HG03520 (cell line): ENCODE results near the gene LRIG1.
A peak's percentile ranks its signal among the peaks of the same experiment; 100 is the strongest.

Experiments
- ATAC-seq: cut with Tn5 transposase; IDR thresholded peaks from one replicate; pipeline ENCODE4 v1.9.1; 2021; ENCODE audit warnings: mild to moderate bottlenecking, moderate library complexity; ENCODE audit not compliant: unreplicated experiment

The LRIG1 gene

DNA sequence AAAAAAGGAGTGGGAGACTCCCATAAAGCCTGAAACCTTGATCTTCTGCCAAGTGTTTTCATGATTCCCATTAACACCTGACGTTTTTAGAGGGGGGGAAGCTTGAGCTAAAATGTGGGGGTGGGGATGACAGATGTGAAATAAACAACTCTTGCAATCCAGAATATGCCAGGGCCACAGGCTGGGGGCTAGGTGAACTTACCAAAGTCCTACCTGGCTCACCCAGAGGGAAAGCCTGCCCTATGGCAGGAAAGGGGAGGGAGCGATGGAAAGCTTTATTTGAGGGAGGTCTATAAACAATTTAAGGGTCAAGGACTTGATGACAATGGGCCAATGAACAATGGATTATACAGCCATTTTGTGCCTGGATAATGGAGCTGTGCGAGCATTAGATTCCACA lies 108.3 kb downstream of the LRIG1 start:
- ATAC-seq: no peak

DNA sequence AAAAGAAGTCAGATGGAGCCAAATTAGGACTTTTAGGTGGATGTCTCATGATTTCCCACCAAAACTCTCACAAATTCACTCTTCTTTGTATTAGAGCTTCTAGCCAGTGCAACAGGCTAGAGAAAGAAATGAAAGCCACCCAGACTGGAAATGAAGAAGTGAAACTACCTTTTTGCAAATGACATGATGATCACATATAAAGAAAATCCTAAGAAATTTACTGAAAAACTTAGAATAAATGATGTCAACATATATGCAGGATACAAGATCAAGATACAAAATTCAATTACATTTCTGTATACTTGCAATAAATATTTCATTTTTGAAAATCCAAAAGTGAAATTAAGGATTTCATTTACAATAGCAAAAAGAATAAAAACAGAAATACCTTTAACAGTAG lies 110.8 kb downstream of the LRIG1 start:
- ATAC-seq: no peak

DNA sequence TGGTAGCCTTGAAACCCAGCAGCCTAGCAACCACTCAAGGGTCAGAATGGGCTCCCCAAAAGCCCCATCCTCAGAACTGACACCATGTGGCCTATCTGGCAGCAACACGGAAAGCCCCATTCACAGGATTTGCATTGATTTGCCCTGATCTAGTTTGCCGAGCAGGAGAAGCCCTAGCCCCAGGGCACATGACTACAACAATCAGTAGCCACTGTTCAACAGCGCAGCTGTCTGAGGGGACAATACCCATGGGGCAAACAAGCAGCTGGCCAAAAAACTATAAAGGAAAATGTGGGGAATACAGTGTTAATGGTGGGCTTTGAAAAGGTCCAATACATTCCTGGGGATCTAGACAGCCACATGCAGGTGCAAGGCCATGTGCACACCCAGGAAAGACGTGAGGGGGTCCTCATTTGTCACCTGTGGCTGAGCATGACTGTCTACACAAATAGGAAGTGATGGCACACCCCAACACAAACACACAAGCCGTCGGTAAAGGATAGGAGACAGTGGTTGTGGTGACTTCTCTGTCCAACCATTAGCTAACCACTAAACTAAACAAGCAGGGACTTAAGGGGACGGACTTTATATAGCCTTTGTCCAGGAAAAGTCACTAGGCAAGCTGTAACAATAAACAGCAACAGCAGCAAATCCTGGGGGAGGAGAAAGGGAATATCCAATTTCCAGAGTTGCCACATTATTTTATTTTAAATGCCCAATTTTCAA lies 113.7 kb downstream of the LRIG1 start:
- peak; percentile 52 for ATAC-seq

DNA sequence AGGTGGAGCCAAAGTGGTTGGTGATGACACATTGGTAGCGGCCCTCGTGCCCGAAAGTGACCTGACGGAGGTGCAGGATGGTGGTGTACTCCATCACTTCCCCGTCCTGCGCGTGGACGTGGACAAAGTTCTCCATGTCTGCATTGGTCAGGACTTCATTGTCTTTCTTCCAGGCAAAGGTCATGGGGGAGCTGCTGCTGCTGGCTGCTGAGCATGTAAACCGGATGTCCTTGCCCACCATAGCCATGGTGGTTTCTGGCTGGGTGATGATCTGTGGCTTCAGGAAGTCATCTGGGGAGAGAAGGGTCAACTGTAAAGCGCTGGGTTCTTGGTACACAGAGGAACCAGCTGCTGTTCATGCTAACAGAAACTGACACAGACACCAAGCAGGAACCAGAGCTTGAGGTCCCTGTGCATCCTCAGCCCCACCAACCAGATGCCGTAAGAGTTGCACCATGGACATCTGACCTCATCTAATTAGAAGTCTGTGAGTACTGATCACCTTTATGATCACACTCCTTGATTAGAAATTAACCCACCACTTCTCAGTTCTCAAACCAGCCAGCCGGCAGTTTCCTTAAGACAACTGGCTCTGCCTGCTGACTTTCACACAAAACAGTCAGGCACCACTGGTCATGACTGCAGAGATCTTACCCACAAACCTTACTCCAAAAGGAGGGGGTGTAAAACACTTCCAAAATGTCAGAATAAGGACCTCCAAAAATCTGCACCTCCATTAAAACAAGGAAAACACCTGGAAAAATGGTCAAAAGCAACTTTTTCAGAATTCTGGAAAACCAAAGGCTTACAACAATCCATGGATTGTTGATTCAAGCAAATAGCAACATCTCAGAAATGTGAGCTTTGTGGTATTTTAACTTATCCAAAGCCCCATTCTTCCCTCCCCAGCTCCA lies 114.6 kb downstream of the LRIG1 start:
- ATAC-seq: peak; percentile 85

DNA sequence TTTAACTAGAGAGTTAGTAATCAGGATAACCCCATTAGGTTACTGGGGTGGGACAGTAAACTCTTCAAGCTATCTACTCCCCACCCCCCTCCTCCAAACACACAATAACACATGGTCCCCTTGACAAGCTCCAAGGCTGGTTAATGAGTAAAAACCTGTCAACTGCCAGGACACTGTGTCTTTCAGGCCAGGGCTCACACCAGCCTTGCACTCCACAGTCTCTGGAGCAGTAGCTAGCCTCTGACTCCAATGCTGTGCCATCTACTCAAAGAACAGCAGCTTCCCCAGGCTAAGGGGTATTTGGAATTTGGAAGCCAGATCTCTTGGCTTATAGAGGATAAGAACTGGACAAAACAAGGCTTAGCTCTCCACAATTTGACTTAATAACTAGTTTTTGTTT lies 115.8 kb downstream of the LRIG1 start:
- ATAC-seq: no peak

DNA sequence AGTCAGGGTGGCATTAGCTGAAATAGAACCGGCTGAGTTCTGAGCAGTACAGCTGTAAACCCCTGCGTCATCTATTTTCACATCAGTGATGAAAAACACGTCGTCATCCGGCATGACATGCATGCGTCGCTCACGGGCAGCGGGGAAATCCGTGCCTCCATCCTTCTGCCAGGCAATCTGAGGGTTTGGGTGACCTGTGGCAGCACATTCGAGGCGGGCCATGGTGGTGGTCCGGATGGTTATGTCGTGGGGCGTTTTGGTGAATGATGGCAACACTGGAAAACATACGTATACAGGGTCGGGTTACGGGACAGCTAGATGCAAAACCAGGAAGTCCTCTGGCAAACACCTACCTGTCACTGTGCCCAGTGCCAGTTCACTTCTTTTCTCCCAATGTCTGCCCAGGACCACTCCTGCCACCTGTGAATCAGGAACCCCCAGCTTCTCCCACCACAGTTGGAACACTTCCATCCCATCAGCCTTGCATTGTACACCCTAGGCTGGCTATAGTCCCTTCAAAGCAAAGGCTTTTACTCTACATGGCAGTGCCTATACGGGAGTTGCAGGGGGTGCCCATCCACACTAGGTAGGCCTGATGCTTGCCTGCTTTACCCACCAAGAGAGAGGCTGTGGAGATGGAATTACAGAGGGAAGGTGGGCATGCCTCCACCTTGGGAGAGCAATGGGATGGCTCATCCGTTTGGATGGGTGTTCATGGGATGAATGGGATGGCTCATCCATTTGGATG lies 116.7 kb downstream of the LRIG1 start:
- ATAC-seq: no peak

DNA sequence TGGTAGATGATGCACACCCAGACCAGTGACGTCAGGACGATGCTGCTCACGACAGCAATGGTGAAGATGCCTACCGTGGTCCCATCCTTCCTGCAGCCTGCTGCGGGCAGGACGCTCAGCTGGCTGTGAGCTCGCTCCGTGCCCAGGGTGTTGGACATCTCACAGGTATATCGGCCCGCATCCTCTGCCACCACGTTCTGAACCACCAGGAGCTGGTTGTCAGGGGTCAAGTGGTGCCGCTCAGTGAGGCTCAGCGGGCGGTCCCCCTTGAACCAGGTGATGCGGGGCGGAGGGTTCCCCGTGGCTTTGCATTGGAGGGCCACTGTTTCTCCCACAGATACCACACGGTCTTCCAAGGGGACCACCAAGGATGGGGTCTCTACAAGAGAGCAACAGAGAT lies 117.8 kb downstream of the LRIG1 start:
- ATAC-seq: no peak

DNA sequence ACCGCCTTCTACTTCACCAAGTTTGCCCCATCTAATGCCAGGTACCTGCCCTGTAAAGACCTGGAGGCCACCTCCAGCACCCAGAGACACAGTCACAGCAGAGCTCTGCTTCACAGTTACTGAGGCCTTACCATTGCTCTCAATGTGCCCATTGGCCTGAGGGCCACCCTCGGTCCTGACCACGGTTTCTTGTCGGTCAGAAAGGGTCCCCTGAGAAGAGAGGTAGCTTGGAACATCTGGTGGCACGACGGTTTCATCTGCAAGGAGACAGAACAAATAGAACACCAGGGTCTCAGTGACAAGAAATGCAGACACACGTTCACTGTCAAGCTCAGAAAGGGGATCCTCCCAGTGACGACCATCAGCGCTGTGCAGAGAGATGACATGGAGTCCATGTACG lies 118.7 kb downstream of the LRIG1 start:
- ATAC-seq: no peak

DNA sequence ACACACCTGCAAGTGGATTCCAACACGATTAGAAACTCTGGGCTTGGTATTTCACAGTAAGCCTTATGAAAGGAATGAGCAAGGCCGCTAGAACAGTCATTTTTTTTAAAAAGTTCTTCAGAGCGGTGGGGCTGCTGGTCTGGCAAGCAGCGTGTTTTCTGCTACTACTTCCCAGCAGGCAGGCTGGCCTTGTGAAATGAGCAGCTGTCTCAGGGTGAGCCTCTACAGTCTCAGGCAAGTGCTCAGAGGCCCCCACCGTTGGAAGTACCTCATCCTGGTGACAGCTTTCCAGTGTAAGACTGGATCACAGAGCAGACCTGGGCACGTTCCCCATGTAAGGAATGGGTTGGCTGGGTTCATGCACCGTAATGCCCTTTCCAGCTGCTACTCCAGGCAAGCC lies 119.2 kb downstream of the LRIG1 start:
- no peak for ATAC-seq

DNA sequence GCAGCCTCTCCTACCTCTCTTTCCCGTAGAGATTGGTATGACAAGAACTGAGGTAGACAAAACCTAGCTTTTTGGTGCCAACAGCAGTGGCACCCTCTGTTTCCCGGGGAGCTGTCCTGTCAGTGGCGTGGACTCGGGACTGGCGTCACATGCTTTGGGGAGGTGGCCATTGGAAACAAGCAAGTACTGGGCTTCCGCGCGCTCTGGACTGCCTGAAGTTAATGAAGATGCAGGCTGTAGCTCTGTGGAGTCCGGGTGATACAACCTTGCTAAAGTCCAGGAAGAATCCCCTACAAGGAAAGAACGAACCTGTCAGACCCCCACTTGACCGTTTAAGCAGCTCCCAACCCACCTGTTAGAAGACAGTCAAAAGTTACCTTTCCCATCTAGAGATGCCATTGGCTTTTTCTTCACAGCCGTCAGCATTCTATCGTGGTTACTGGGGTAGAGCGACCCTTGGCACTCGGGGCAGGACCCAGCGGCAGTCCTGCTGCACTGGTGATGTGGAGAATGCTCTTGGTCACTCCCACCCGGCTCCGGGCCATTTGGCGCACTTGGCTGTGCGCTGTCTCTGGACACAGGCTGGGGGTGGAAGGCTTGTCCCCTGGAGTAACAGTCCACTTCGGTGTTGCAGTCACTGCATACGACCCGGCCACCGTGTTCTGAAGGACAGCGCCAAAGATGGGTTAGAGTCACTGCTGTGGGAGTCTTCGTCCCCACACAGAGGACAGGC lies 120.5 kb downstream of the LRIG1 start:
- ATAC-seq: no peak

DNA sequence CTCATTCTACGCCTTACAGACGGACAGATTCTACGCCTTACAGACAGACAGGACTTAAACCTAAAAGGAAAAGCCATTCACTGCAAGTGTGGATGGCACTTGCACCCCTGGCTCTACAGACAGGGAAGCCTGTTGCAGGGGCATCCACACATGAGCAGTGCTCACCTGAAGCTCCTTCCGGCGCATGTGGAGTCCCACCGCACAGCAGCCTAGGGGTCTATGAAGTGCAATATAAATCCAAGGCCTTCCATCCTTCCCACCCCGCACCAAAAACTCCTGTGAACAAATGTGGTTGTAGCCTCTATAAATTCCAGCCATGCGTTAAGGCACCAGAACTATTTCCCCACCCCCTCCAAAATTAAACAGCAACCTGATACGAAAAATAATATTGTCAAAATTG lies 121.3 kb downstream of the LRIG1 start:
- no peak for ATAC-seq

DNA sequence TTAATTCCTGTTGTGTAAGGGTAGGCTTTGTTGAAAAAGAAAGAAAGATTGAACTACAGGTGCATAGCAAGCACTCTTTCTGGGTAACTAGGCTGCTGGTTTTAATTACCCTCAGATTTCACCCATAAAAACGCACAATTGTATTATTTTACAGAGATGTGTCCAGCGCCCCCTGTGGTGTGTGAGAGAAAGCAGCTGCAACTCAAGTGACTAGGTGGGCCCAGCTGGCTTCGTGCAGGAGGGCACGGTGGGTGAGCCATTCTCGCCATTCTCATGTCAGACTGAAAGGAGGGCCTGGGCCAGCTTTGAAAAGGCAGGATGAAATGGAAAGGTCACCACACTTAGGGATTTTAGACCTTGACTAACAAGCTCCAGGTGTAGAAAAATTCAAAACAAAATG lies 122.6 kb downstream of the LRIG1 start:
- ATAC-seq: no peak

DNA sequence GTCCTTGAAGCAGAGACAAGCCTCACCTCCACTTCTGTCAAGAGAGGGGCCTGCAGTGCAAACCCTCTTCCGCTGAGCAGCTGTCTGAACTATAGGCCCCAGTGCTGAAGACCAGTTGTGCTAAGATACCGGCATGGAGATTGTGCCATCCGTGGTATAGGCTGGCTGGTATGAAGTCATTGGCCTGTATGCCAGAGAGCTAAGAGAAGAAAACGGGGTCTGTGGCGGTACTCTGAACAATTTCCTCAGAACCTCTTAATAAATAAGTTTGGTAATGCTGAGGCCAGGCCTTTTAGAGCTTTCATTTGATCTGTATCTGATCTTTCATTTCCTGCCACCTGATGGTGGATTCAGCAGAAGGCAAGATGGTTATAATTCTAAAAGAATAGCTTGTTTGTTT lies 123.0 kb downstream of the LRIG1 start:
- no peak for ATAC-seq

DNA sequence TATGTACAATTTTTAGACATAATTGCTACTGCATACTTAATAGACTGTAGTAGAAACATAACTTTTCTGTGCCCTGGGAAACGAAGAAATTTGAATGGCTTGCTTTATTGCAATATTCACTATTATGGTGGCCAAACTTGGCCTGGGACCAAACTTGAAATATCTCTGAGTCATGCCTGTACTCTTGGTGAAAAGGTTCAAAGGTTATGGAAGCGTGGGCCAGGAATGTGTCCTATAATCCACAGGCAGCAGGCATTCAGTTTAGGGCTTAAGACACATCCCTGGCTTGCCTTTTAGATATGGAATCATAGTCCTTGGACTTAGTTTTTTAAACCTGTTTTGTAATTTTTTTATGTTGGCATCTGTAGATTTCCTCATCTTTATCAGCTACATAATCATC lies 124.3 kb downstream of the LRIG1 start:
- no peak for ATAC-seq

DNA sequence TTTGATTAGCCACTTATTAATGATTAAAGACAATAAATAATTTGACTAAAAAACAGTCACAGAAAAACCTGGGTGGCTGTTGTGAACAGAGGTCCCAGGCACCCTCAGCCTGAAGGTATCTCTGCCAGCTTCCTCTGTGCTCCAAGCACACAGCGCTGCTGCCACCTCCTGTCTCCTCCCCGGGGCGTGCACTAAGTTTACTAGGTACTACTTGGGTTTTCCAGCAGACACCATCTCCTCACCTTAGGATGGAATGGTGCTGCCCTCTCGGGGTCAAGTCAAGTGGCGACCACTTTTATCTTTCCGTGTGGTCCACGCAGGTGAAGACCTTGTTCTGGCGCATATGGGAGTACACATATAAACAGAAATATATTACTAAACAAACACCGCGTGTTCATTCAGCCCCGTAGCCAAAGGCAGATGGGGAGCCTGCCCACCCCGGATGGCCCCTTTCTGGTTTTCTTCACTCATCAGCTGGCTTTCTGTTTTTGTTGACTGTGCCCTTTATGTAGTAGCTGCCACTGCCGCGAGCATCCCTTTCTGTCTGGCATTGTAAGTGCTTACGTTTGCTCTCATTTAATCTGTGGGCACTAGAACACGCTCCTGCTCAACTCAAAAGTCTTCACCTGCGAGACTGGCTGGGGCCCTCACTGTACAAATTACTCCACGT lies 128.0 kb downstream of the LRIG1 start:
- ATAC-seq: no peak

DNA sequence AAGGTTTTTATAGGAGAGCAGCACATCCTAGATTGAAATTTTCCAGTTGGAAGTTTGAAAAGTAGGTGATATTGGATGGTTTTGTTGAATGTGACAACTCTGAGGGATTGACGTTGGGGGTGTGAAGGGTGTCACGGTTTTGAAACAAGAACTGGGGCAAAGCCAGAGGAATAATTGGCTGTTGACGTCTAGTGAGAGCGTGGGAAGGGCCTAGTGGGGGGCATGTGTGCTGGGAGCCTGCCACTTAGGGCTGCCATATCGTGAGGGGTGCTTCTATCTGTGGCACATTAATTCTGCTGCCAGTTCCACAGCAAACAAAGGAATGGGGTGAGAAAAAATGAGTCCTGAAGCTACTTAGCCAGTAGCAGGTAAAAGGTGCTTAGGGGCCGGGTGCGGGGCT lies 129.4 kb downstream of the LRIG1 start:
- no peak for ATAC-seq

DNA sequence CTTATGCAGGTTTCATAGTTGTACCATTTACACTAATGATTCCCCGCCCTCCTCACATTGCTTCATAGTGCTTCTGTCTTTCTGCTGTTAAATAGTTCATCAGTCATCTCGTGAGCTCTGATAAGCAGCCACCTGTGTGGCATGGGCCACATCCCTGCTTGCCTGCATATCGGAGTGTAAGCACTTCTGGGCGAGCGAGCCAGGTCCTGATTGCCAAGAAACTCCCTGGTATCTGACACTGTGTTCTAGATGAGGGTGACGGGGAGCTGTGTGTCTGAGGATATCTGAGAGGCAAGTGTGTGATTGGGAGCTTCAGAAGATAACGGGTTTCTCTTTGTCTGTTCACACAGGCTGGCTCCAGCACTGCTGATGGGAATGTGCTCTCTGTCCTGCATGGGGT lies 130.6 kb downstream of the LRIG1 start:
- ATAC-seq: no peak

DNA sequence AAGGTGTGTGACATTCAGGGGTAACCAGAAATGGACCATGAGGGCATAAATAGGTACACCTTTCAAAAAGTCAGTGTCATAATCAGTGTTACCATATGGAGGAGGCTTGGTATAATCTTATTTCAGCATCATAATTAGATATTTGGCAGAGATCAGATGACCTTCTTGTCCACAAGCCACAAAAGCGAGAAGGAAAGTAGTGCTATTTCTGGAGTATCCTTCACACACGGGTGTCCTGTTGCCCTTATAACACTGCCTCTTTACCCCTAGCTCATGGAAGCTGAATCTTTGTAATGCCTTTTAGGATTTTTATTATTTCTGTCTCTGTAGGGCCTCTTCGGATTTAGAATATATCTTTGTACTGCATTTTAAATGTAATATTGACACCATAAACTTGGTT lies 132.8 kb downstream of the LRIG1 start:
- ATAC-seq: no peak

DNA sequence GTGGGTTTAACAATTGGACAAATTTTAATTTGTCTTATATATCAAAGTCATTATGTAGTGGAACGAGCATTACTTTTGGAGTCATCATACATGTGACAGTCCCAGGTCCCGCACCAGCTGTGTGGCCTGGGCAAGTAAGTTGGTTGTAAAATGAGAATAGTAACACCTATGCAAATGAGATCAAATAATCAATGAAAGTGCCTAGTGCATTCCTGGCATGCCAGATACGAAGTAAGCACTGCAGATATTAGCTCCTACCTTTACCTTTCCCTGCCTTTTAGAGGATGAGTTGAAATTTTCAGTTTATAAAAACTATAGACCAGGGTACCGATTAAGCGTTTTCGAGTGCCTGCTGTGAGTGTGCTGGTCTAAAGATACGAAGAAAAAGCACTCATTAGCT lies 134.1 kb downstream of the LRIG1 start:
- ATAC-seq: no peak

DNA sequence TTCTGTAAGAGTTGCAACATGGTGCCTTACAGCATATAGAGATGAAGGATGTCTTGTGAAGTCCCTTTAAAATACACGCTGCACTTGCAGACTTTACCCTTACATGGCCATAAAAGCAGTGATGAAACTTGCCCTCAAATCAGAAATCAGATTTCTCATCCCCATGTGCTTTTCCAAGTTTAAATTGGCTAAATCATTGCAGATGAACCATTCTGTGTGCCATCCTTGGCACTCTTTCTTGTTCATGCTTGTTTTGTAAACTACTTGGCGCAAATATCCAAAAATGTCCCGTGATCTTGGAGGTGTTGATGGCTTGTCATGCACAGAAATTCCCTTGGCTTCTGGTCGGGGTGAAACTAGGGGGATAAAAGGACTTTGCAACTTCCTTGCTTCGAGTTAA lies 135.7 kb downstream of the LRIG1 start:
- no peak for ATAC-seq
